Nephron progenitor cell (in vitro differentiated cells): ENCODE measurements around the gene CCDC69.

ENCODE experiments used
- DNase-seq: peaks from one replicate; pipeline ENCODE4 v3.0.0; 2021
- H3K27ac Mint-ChIP-seq: 2 replicates; pipeline ENCODE4 v1.8.0; 2021; ENCODE audit warnings: mild to moderate bottlenecking, moderate library complexity, mixed read lengths
- H3K27me3 Mint-ChIP-seq: 2 replicates; pipeline ENCODE4 v1.8.0; 2021; ENCODE audit warnings: mild to moderate bottlenecking, low read depth, mixed read lengths; ENCODE audit not compliant: poor library complexity
- H3K36me3 Mint-ChIP-seq: 2 replicates; pipeline ENCODE4 v1.8.0; 2021; ENCODE audit warnings: low read depth, mixed read lengths
- H3K4me1 Mint-ChIP-seq: 2 replicates; pipeline ENCODE4 v1.8.0; 2021; ENCODE audit warnings: mixed read lengths
- H3K4me3 Mint-ChIP-seq: 2 replicates; pipeline ENCODE4 v1.8.0; 2021; ENCODE audit warnings: mild to moderate bottlenecking, moderate library complexity, mixed read lengths
- H3K9me3 Mint-ChIP-seq: 2 replicates; pipeline ENCODE4 v1.8.0; 2021; ENCODE audit warnings: mild to moderate bottlenecking, moderate library complexity, mixed read lengths
- TF ChIP-seq, protein P1 (sequence below): fragments of 200-600 bp; sonication (generic); IDR thresholded peaks from 2 replicates; pipeline ENCODE4 v1.5.0; 2021; ENCODE audit warnings: antibody characterized with exemption

Gene CCDC69

DNA sequence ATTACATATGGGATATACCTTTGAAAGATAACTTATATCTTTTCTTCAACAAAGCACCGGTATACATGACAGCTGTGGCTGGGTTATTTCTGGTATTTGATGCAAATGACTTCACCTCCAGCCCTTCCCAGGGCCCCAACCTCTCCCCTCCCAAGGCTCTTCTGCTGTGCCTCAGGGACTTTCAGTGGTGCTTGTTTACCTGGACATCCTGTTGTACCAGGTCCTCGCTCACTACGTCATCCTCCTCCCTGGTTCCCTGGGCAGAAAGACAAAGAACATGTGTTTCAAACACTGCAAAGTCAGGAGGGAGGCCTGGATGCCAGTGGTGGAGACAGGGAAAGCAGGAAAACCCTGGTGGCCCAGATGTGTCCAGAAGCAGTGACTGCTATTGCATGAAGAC lies 89.7 kb downstream of the CCDC69 start:
- no peak overlapping the region for H3K4me3 Mint-ChIP-seq
- H3K36me3 Mint-ChIP-seq, result peaks cover 67% of the 10 kb centered on the region
- no peak for DNase-seq
- H3K27me3 Mint-ChIP-seq, result peaks cover 3% of the 10 kb centered on the region
- TF ChIP-seq, protein P1, sequence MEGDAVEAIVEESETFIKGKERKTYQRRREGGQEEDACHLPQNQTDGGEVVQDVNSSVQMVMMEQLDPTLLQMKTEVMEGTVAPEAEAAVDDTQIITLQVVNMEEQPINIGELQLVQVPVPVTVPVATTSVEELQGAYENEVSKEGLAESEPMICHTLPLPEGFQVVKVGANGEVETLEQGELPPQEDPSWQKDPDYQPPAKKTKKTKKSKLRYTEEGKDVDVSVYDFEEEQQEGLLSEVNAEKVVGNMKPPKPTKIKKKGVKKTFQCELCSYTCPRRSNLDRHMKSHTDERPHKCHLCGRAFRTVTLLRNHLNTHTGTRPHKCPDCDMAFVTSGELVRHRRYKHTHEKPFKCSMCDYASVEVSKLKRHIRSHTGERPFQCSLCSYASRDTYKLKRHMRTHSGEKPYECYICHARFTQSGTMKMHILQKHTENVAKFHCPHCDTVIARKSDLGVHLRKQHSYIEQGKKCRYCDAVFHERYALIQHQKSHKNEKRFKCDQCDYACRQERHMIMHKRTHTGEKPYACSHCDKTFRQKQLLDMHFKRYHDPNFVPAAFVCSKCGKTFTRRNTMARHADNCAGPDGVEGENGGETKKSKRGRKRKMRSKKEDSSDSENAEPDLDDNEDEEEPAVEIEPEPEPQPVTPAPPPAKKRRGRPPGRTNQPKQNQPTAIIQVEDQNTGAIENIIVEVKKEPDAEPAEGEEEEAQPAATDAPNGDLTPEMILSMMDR, result no peak
- H3K9me3 Mint-ChIP-seq, result no peaks in the 10 kb centered on the region
- no peaks in the 10 kb centered on the region for H3K4me1 Mint-ChIP-seq
- no peak overlapping the region for H3K27ac Mint-ChIP-seq

DNA sequence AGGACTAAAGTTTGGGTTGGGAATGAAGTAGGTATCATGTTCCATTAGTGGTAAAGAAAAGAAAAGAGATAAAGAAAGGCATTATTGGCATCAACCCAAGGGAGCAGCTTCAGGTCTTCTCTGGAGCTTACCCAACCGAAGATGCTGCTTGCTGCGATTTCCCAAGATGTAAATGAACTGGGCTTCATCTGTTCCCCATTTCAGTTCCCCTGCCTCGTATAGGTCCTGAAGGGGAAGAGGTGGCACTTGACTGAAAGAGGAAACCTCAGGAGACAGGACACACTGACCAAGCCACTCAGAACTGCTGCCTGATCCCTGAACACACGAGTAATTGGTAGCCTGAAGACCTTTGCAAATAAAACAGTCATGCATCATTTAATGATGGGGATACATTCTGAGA lies 90.9 kb downstream of the CCDC69 start:
- TF ChIP-seq, protein P1, result no peak
- no peaks in the 10 kb centered on the region for H3K4me1 Mint-ChIP-seq
- H3K27ac Mint-ChIP-seq, result no peak overlapping the region
- no peak for DNase-seq
- H3K27me3 Mint-ChIP-seq, result peaks cover 3% of the 10 kb centered on the region
- H3K36me3 Mint-ChIP-seq, result peaks cover 69% of the 10 kb centered on the region
- no peaks in the 10 kb centered on the region for H3K9me3 Mint-ChIP-seq
- H3K4me3 Mint-ChIP-seq, result no peak overlapping the region
